Right kidney (tissue), 1 donor: ENCODE results near the gene CFAP221.

Experiments
- DNase-seq: peaks from one replicate; pipeline ENCODE4 v3.0.0-alpha.2; 2016

CFAP221 gene

DNA sequence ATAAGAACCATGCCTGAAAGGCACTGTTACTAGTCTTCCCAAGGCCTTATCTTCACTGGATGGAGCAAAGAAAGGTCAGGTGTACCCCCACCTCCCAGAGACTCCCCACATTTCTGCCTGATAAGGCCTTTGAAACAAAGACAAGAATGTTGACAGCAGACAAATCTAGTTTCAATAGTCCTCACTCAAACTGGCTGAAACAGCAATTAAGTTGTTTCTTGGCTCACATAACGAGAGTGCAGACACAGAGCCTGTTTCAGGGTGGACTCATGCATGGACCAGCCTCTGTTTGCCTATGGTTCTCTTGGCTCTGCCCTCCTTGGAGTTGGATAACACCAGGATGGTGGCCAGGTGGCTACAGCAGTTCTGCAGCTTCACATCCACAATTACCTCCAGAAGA, 7.5 kb upstream of the CFAP221 start:
- DNase-seq: no peak

GRCh38 chr2:119537792-119538191, 6.5 kb upstream of the CFAP221 start:
- DNase-seq: no peak

GRCh38 chr2:119541476-119541875, 2.8 kb upstream of the CFAP221 start:
- DNase-seq: no peak

DNA sequence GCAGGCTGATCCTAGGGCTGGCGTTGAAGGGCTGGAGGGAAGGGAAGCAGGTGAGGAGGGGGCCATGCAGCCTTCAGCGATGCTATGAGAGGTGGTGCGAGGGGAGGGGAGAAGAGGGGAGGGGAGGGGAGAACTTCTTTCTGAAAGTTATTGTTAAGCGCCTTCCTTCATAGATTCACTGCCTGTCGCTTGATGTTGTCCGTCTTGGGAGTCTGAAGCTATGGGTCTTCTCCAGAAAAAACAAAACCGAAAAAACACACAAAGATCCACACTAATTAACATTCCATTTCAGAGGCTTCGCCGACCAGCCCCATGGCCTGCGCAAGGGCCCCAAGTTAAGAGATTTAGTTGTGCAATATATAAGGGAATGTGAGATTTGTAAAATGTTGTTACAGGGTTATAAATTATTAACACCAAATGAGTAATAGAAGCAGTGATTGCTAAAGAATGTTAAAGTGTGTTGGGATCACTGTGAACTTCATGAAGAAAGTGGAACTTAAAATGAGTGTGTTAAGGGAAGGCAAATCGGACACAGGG, 758 bp downstream of the CFAP221 start:
- peak; percentile 31 for DNase-seq

GRCh38 chr2:119545754-119546446, 1.7 kb downstream of the CFAP221 start:
- no peak for DNase-seq

DNA sequence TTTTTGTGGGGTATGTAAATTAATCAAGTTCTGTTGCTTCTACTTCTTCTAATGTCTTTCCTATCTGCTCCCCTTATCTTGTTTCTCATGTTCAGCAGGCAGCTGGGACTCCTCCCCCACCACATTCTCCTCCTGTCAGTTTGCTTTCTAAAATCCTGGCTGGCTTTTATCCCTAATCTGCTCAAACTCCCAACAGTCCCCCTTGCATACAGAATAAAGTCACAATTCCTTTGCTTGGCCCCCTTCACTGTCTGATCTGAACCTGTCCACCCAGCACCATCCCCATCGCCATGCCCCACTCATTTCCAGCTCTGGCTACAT, 2.2 kb downstream of the CFAP221 start:
- DNase-seq: no peak

DNA sequence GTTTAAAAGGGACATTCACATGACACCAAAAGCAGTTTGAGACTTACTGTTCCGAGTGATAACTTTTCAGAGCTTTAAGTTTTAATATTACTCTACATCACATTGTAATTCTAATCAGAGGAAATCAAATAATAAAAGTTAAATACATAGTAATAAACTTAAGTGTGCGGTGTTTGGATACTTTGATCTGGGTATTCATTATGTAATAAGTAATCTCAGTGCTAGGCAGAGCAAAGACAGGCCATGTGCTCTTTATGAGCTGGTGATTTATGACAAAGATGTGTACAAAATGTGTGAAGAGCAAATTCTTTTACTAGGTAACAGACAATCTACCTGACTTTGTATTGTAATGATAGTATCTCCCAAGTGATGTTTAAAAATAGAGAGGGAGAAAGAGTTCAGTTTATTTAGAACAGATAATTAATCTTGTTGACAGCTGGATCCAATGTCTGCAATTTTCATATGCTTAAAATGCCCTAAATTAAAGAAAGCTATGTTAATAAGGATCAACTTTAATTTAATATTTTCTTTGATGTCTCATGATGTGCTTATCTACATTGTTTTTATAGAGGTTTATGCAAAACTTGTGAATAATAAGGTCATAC, 4.4 kb downstream of the CFAP221 start:
- DNase-seq: no peak

DNA sequence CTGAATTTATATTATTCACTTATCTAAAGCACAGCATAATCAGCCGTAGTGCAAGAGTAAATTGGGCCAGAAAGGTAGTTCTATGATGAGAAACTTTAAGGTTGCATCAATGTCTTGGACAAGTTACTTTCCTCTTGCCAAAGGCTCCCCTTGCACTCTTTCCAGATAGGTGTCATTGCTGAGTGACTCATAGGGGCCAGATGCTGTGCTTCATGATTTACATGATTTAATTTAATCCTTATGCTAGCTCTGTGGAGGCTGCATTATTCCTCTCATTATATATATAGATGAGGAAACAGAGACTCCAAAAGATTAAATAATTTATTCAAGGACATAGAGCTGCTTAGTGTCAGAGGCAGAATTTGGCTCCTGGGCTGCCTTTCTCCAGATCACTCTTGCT, 5.0 kb downstream of the CFAP221 start:
- no peak for DNase-seq

GRCh38 chr2:119550346-119550745, 6.1 kb downstream of the CFAP221 start:
- DNase-seq: no peak

GRCh38 chr2:119550856-119551255, 6.6 kb downstream of the CFAP221 start:
- no peak for DNase-seq

- no peak for DNase-seq
Measured at GRCh38 chr2:119552902-119553301, 8.7 kb downstream of the CFAP221 start.

DNA sequence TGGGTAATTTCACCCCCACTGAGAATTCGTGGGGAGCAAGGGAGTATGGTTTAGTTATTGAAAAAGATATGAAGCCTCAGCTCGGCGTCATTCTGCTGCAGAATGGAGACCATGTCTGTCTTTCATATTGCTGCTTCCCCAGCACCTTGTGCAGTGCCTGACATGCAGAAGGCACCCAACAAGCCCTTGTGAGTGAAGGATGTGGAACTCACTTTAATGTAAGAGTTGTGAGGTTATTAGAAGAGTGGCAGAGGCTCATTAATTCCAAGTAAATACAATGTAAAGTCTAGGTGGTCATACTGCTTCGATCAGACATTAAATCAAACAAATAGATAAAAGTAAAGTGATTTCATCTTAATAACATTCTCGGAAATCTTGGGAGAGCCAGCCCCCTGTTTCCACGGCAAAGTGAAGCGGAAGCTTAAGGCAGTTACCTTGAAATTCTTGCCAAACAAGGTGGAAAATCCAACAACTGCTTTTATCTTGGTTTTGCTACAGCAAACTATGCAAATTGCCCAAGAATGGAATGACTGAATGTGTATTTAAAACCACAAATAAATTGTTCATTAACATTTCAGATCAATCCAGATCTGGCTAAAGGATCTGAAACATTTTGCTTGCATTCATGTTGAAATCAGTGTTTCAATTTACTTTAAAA, 9.6 kb downstream of the CFAP221 start:
- no peak for DNase-seq

DNA sequence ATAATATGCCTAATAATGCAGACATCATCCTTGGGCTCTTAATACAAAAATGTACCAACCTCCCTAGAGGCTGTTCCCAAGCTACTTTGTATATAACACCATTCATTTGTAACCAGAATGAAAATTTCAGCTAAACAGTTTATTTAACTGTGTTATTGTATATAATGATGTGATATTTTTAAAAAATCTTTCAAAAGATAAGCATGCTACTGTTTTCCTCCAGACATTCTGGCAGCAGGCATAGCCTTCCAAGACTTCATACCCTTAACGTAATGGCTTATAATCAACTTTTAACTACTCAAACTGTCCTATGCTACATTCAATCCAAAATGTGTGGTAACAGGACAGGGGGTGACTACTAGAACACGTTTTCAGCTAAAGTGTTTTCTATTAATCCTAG, 21.2 kb downstream of the CFAP221 start:
- no peak for DNase-seq

DNA sequence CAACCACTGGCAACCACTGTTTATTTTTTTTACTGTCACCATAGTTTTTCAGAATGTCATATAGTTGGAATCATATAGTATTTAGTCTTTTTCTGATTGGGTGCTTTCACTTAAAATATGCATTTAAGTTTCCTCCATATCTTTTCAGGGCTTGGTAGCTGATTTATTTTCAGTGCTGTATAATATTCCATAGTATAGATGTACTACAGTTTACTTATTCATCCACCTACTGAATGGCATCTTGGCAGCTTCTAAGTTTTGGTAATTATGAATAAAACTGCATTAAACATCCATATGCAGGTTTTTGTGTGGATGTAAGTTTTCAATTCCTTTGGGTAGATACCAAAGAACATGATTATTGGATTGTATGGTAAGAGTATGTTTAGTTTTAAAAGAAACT, 23.0 kb downstream of the CFAP221 start:
- no peak for DNase-seq

- no peak for DNase-seq
Measured at GRCh38 chr2:119574108-119574815, 30.0 kb downstream of the CFAP221 start.

DNA sequence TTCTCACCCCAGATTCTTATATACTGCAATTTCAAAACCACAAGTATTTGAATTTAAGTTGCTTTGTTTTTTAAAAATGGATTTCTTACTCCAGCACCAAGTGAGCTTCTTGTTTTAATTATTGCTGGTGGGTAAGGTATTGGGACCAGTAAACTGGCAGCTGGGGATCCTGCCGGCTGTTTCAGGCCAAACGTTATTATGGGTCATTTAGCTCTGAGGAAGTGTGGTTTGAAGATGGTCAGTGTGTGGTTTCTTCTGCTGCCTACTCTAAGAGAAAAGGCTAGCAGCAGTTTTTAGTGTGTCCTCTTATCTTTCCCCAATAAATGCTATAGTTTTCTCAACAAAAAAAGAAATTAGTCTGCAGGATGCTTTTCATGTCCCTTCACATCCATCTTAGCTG, 30.6 kb downstream of the CFAP221 start:
- DNase-seq: no peak

GRCh38 chr2:119575439-119575838, 31.2 kb downstream of the CFAP221 start:
- DNase-seq: no peak

- no peak for DNase-seq
Measured at GRCh38 chr2:119579424-119580295, 35.4 kb downstream of the CFAP221 start.

- no peak for DNase-seq
Measured at GRCh38 chr2:119580550-119581072, 36.4 kb downstream of the CFAP221 start.

GRCh38 chr2:119583291-119583690, 39.0 kb downstream of the CFAP221 start:
- no peak for DNase-seq

GRCh38 chr2:119584469-119584868, 40.2 kb downstream of the CFAP221 start:
- DNase-seq: no peak

- no peak for DNase-seq
Measured at GRCh38 chr2:119586085-119586484, 41.8 kb downstream of the CFAP221 start.
